GM23248 (cell line): Measurements from ENCODE around the gene KERA.

ENCODE experiments used
- EZH2 ChIP-seq: fragments of 200-600 bp; sonication (generic); IDR thresholded peaks from 2 replicates; pipeline ENCODE4 v1.6.1; 2018; ENCODE audit warnings: antibody characterized with exemption, mild to moderate bottlenecking; ENCODE audit not compliant: insufficient read depth, poor library complexity, severe bottlenecking
- EZH2phosphoT487 ChIP-seq: fragments of 200-600 bp; sonication (generic); IDR thresholded peaks from 2 replicates; pipeline ENCODE4 v1.6.1; 2018; ENCODE audit warnings: antibody characterized with exemption, moderate library complexity, mild to moderate bottlenecking, low read depth; ENCODE audit not compliant: insufficient read depth

GRCh38 chr12:91021076-91021475, 36.7 kb downstream of the KERA start:
- no peak for TF ChIP-seq EZH2
- TF ChIP-seq EZH2phosphoT487, result no peak
